Measurements from ENCODE around the gene CSH2. TPM values are rescaled to one million over a fixed set of nuclear protein-coding genes. Genes with fewer than 3 reads are reported as not detected.
"Not testable (repeated sequence)": the region's sequence is repeated elsewhere in the genome, so short reads cannot be mapped to it uniquely, and the experiment has no call there.

The CSH2 gene
- total RNA-seq, 1 experiment from 2014 or later, result not detected

DNA sequence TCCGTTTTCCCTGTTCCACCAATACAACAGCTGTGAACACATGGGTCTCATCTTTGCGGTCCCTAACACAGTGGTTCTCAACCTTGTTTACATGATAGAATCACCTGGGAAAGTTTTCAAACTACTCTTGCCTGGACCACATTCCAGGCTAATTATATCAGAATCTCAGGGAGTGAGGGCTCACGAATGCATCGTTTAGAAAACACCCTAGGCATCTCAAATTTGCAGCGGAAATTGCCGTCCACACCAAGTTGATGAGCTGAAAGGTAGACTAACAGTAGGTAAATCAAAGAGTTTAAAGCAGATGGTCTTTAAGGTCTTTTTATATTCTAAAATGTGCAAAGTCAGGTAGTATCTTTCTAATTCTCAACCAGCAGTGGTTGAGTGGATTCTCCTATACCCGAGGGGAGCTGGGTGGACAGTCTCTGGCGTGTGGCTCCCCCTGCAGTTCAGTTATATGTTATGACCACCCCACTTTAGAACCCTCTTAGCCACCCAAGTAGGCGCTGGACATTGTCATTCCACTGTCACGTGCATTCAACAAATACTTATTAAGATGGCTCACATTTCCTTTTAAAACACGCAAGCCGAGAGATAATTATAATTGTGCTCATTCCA lies 33.8 kb upstream of the CSH2 start:
- BruUV-seq (replicated peaks); H3K4me1 ChIP-seq (ENCODE audit: insufficient read depth, low read length, poor library complexity, severe bottlenecking); H3K4me3 ChIP-seq (ENCODE audit: low read depth, low read length, poor library complexity, severe bottlenecking); H3K36me3 ChIP-seq (ENCODE audit: insufficient read depth, low read length, poor library complexity, severe bottlenecking); H3K27ac ChIP-seq (ENCODE audit: low read depth, low read length, poor library complexity, severe bottlenecking); H3K27me3 ChIP-seq (replicated peaks; ENCODE audit: insufficient read depth, low read depth, low read length, poor library complexity); H3K9me3 ChIP-seq (ENCODE audit: low read depth, low read length, poor library complexity, severe bottlenecking); intact Hi-C loops (cut with micrococcal nuclease; ENCODE audit: unreplicated experiment): not testable (repeated sequence)
- TF ChIP-seq, protein P1, sequence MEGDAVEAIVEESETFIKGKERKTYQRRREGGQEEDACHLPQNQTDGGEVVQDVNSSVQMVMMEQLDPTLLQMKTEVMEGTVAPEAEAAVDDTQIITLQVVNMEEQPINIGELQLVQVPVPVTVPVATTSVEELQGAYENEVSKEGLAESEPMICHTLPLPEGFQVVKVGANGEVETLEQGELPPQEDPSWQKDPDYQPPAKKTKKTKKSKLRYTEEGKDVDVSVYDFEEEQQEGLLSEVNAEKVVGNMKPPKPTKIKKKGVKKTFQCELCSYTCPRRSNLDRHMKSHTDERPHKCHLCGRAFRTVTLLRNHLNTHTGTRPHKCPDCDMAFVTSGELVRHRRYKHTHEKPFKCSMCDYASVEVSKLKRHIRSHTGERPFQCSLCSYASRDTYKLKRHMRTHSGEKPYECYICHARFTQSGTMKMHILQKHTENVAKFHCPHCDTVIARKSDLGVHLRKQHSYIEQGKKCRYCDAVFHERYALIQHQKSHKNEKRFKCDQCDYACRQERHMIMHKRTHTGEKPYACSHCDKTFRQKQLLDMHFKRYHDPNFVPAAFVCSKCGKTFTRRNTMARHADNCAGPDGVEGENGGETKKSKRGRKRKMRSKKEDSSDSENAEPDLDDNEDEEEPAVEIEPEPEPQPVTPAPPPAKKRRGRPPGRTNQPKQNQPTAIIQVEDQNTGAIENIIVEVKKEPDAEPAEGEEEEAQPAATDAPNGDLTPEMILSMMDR (conservative IDR thresholded peaks at IDR 0.05; ENCODE audit: low read depth, low read length), result peak; percentile 44
- ChIA-PET CTCF (interaction anchor here (0.6 kb wide), 1 partner anchor 392 kb away, joined by 7 read pairs; no protein-coding TSS in a partner anchor), POLR2A (ENCODE audit: low non-redundant PET) (interaction anchor here (0.6 kb wide), 1 partner anchor 96 kb away, joined by 3 read pairs; no protein-coding TSS in a partner anchor)
- peak; percentile 51 for DNase-seq (ENCODE audit: low spot score)

DNA sequence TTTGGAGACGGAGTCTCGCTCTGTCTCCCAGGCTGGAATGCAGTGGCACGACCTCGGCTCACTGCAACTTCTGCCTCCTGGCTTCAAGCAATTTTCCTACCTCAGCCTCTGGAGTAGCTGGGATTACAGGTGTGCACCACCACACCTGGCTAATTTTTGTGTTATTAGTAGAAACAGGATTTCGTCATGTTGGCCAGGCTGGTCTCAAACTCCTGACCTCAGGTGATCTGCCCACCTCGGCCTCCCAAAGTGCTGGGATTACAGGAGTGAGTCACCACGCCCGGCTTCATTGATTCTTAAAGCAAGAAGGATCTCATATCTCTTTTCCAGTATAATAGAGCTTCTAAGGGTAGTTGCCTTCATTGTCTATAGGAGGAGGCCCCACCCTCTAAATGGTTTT lies 31.3 kb upstream of the CSH2 start:
- H3K36me3 ChIP-seq (ENCODE audit: insufficient read depth, low read length, poor library complexity, severe bottlenecking); intact Hi-C loops (cut with micrococcal nuclease; ENCODE audit: unreplicated experiment); H3K27ac ChIP-seq (ENCODE audit: low read depth, low read length, poor library complexity, severe bottlenecking); DNase-seq (ENCODE audit: low spot score); H3K4me3 ChIP-seq (ENCODE audit: low read depth, low read length, poor library complexity, severe bottlenecking); H3K27me3 ChIP-seq (replicated peaks; ENCODE audit: insufficient read depth, low read depth, low read length, poor library complexity); H3K4me1 ChIP-seq (ENCODE audit: insufficient read depth, low read length, poor library complexity, severe bottlenecking); POLR2A ChIA-PET (ENCODE audit: low non-redundant PET); CTCF ChIA-PET; H3K9me3 ChIP-seq (ENCODE audit: low read depth, low read length, poor library complexity, severe bottlenecking); BruUV-seq (replicated peaks): not testable (repeated sequence)

DNA sequence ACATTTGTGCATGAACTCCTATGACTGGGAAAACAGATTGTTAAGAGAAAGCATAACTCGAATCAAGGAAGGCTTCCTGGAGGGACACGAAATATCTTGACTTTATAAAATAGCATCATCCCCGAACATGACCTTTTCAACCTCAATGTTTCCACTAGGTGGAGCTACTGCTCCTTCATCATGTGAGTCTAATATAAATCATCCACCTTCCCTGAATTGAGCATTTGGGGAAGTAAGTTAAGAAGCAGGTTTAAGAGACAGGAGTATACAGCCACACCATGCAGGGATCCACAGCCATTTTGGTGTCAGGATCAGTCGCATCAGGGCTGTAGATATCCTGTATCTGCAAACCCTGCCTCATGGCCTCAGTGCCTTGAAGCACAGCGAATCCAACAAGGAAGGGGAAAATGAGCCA lies 30.3 kb upstream of the CSH2 start:
- H3K4me3 ChIP-seq (ENCODE audit: low read depth, low read length, poor library complexity, severe bottlenecking); H3K4me1 ChIP-seq (ENCODE audit: insufficient read depth, low read length, poor library complexity, severe bottlenecking); H3K36me3 ChIP-seq (ENCODE audit: insufficient read depth, low read length, poor library complexity, severe bottlenecking); BruUV-seq (replicated peaks); intact Hi-C loops (cut with micrococcal nuclease; ENCODE audit: unreplicated experiment); POLR2A ChIA-PET (ENCODE audit: low non-redundant PET); H3K27ac ChIP-seq (ENCODE audit: low read depth, low read length, poor library complexity, severe bottlenecking); H3K9me3 ChIP-seq (ENCODE audit: low read depth, low read length, poor library complexity, severe bottlenecking); DNase-seq (ENCODE audit: low spot score); H3K27me3 ChIP-seq (replicated peaks; ENCODE audit: insufficient read depth, low read depth, low read length, poor library complexity): not testable (repeated sequence)
- TF ChIP-seq, protein P1 (conservative IDR thresholded peaks at IDR 0.05; ENCODE audit: low read depth, low read length), result peak; percentile 40; the same call in 1 of the 2 replicates
- CTCF ChIA-PET, result interaction anchor here (1.1 kb wide), 1 partner anchor 230 kb away, joined by 4 read pairs; no protein-coding TSS in a partner anchor

DNA sequence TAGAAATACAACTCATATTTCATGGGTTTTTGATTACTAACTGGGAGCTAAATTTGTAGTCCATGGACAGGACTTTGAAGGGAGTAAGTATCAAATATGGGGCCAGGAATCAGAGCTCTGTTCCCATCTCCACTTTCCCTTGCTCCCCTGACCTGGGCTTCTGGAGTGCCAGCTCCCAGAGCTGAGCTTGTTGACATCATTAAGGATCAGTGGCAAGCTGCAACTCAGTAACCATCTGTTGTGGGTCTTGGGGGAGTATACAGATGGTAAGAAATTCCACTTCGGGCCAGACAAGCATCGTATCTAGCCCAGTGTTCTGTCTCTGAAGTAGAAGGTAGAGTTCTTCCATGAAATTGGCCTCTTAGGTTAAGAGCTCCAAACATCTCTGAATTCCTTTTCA lies 28.5 kb upstream of the CSH2 start:
- BruUV-seq (replicated peaks); H3K4me3 ChIP-seq (ENCODE audit: low read depth, low read length, poor library complexity, severe bottlenecking); H3K9me3 ChIP-seq (ENCODE audit: low read depth, low read length, poor library complexity, severe bottlenecking); DNase-seq (ENCODE audit: low spot score); intact Hi-C loops (cut with micrococcal nuclease; ENCODE audit: unreplicated experiment); H3K4me1 ChIP-seq (ENCODE audit: insufficient read depth, low read length, poor library complexity, severe bottlenecking); H3K27me3 ChIP-seq (replicated peaks; ENCODE audit: insufficient read depth, low read depth, low read length, poor library complexity); H3K36me3 ChIP-seq (ENCODE audit: insufficient read depth, low read length, poor library complexity, severe bottlenecking); POLR2A ChIA-PET (ENCODE audit: low non-redundant PET); H3K27ac ChIP-seq (ENCODE audit: low read depth, low read length, poor library complexity, severe bottlenecking): not testable (repeated sequence)
- CTCF ChIA-PET, result interaction anchor here (0.6 to 0.9 kb wide), 3 partner anchors 36 to 1415 kb away, joined by 3 to 7 read pairs (median 4); no protein-coding TSS in a partner anchor

DNA sequence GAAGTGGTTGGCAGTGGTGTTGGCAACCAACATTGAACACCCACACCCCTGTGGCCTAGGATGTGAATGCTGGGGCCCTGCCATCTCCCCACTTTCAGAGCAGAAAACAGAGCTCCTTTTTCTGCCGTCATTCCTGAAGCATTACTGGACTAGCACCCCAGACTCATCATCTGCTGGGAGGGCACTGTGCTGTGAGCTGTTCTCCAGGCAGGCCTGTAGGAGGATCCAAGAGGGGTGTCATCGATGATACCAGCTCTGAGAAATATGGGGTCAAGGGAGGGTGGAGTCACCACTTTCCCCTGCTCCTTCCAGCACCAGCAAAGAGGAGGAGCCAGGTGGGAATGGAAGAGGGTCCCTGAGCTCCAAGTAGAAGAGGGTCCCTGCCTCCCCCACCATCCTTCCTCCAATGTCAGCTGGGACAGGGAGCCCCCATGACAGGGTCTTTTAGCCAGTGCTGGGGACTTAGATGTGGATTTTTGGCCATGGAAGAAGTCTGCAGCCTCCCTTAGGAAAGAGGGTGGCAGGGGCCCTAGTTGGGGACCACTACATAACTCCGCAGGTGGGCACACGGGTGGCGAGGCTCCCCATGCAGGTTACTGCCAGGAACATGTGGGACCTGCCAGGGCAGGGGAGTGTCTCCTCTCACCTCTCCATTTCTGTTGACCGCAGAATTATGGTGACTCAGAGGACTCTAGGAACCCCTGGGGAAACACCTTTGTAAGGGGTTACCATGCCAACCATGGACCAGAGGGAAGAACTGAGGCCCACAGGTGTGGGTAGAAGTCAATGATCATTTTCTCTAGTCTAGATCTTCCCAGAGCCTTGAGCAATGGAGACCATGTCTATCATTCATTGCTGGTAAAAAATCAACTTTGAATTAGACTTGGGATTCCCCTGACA lies 25.7 kb upstream of the CSH2 start:
- H3K27me3 ChIP-seq (replicated peaks; ENCODE audit: insufficient read depth, low read depth, low read length, poor library complexity); H3K36me3 ChIP-seq (ENCODE audit: insufficient read depth, low read length, poor library complexity, severe bottlenecking); POLR2A ChIA-PET (ENCODE audit: low non-redundant PET); CTCF ChIA-PET; intact Hi-C loops (cut with micrococcal nuclease; ENCODE audit: unreplicated experiment); H3K9me3 ChIP-seq (ENCODE audit: low read depth, low read length, poor library complexity, severe bottlenecking); BruUV-seq (replicated peaks); H3K4me1 ChIP-seq (ENCODE audit: insufficient read depth, low read length, poor library complexity, severe bottlenecking); H3K4me3 ChIP-seq (ENCODE audit: low read depth, low read length, poor library complexity, severe bottlenecking); H3K27ac ChIP-seq (ENCODE audit: low read depth, low read length, poor library complexity, severe bottlenecking); DNase-seq (ENCODE audit: low spot score): not testable (repeated sequence)
